NCI-H1436 (cell line): ENCODE measurements around the gene VAPB.
"Not testable (repeated sequence)": the region's sequence is repeated elsewhere in the genome, so short reads cannot be mapped to it uniquely, and the experiment has no call there.

Experiments
- DNase-seq: peaks from one replicate; lab custom pipeline; 2025; lab: John Stamatoyannopoulos, UW

VAPB gene

GRCh38 chr20:58407201-58407873 is 18.3 kb downstream of the VAPB start:
- DNase-seq = no peak

- no peak for DNase-seq
Measured at GRCh38 chr20:58407966-58408557, 19.0 kb downstream of the VAPB start.

DNA sequence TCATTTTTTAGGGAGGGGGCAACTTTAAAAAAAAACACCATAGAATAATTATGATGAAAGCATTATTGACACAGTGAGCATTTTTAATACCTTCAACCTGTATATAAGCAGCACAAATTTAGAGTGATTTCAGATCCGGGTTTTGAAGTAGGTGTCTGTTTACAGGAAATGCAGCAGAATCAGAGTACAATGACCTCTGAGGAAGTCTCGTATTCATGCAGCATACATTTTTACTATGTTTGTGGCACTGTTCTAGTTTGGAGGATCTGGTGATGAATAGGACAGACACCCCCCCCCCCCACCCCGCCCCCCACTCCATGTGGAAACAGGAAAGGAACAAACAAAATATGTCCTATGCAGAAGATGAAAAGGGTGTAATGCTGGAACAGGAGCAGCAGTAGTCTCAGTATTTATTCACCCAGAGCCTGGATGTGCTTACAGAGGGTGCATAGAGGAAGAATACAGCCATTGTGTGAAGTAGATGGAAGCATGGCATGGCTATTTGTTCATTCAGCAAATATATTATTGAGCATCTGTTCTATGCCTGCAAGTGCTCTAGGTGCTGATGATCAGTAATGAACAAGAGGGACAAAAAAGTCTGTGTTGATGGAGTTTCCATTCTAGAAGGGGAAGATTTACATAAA is 19.7 kb downstream of the VAPB start:
- DNase-seq = no peak

DNA sequence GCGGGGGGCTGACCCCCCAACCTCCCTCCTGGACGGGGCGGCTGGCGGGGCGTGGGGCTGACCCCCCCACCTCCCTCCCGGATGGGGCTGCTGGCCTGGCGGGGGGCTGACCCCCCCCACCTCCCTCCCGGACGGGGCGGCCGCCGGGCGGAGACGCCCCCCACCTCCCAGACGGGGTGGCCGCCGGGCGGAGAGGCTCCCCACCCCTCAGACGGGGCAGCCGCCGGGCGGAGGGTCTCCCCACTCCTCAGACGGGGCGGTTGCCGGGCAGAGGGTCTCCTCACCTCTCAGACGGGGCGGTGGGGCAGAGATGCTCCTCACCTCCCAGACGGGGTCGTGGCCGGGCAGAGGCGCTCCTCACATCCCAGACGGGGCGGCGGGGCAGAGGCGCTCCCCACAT is 25.2 kb downstream of the VAPB start:
- DNase-seq = not testable (repeated sequence)

- not testable (repeated sequence) for DNase-seq
Measured at GRCh38 chr20:58414786-58415185, 25.8 kb downstream of the VAPB start.

DNA sequence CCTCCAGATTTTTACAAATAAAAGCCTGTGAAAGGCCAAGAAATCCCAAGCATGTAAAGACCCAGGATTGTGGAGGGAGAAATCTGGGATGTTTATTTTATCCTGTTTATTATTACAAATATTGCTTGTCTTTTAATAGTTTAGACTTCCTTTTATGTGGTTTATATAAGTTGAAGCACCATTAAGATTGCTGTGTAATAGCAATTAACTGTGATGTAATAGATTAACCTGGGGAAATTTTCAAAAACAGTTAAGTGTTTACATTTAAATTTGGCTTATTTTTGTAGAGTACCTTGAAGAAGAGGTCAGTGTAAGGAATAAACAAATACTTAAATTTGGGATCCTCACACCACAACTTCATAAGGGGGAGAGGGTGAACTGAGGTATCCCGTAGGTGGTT is 27.0 kb downstream of the VAPB start:
- DNase-seq = no peak

DNA sequence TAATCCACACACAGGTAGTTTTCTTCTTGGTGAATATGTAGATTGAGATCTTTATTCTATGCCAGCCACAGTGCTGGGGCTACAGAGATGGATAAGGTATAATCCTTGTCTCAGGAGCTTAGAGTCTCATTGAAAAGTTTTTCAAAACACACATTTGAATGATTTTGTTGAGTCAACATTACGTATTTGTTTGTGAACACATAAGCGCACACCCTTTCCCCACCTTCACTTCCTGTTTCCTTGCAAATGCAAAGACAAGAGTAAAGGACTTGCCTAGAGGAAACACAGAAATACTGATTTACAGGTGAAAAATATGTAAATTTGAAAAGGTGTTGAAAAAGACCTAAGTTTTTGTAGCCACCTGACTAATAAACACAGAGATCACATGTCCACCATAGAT is 27.8 kb downstream of the VAPB start:
- no peak for DNase-seq

DNA sequence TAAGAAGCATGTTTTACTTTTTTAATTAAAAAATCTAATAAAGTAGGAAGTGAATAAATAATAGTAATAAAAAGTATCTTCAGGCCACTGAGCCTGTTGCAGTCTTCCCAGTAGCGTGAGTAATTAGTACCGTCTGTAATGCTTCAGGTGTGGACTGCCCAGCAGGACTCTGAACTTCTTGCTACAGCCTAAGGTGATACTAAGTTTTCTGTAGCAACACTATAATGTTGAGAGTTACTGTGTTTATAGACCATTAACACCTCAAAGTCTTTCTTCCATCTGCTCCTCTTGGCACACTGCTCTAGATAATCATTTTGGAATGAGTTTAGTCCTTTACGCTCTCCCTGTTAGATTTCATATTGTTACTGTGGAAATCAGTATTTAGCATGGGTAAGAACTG is 28.4 kb downstream of the VAPB start:
- DNase-seq = no peak

GRCh38 chr20:58418949-58419748 is 30.1 kb downstream of the VAPB start:
- DNase-seq = no peak

DNA sequence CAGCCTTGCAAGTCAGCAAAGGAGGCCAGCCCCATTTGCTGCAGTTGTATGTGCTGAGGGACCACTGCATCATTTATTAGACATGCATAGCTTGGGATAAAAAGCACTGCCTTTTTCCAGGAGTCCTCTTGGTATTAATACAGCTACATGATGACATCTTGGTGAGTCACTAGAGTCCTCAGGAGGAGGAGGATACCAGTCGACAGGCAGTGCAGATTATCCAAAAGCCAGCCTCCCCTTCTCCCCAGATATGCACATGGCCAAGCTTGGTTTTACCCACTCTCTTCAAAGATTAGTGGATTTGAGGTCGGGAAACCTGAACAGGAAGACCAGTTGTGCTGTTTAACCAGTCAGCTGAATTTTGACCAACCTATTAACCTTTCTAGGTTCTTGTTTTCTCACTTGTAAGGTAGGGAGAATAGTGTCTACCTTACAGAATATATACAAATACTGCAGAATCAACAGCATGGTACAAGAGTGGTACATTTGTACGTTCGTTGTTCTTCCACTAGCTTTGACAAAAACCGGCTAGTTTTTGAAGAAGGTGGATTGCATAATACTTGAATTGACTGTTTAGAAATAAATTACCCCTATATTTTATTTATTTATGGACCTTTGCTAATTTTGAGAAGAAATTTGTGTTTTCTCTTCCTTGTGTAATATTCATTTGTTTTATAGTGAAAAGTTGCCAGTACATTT is 31.9 kb downstream of the VAPB start:
- no peak for DNase-seq

- no peak for DNase-seq
Measured at GRCh38 chr20:58421497-58421850, 32.4 kb downstream of the VAPB start.

- no peak for DNase-seq
Measured at GRCh38 chr20:58424218-58424969, 35.4 kb downstream of the VAPB start.

DNA sequence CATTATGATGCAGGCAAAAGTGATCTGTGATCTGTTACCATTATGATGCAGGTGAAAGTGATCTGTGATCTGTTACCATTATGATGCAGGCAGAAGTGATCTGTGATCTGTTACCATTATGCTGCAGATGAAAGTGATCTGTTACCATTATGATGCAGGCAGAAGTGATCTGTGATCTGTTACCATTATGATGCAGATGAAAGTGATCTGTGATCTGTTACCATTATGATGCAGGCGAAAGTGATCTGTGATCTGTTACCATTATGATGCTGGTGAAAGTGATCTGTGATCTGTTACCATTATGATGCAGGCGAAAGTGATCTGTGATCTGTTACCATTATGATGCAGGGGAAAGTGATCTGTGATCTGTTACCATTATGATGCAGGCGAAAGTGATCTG is 38.5 kb downstream of the VAPB start:
- not testable (repeated sequence) for DNase-seq

GRCh38 chr20:58428364-58428763 is 39.3 kb downstream of the VAPB start:
- no peak for DNase-seq

DNA sequence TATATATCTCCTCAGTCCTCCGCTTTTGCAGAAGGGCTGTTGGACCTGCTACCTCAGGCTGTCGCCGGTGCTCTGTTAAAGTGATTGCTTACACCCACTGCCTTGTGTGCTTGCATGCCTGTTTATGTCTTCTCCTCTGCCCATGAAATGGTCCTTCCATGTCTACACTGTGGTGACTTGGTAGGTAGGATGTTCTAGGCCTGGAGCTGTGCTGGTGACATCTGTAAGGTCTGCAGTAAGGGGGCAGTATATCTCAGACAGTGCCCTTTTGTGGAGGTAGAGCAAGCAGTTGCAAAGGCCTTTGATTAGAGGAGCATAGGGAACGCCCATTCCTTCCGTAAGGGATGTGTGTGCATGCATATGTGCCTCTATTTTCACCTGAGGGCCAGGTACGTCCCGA is 40.3 kb downstream of the VAPB start:
- no peak for DNase-seq

GRCh38 chr20:58431134-58431533 is 42.1 kb downstream of the VAPB start:
- no peak for DNase-seq

DNA sequence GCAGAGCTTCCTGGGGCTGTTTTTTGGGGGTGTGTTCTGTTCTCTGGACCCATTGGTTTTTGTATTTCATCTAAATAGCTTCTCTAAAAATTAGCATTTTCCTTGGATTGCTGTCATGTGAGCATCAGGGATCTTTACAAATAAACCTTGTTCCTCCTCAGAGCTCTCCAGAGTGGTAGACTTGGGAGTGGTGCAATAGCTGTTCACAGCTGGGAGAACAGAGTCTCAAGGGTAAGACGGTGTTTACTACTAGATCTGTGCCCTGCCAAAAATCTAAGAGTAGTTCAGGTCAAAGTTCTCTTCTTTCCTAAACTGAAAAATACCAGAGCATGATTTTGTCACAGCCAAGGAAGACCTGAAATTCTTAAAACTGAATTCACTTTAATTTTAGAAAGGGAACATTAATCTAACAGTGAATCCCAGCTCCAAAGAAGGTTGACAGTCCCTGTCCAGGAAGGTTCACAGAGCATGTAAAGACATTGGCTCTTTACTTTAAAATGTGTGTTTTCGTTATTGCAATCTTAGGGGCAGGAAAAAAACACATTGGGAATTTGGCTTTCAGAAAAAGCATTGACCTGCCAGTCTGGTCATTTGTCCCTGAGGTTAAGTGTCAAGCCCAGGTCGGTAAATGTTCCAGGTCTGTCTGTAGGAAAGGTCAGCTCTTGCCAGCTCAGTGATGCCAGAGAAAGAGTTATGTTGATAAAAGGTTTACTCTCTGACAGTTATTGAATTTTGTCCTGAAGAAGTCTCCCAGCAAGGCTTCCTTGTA is 43.3 kb downstream of the VAPB start:
- DNase-seq = no peak

GRCh38 chr20:58433029-58433647 is 44.1 kb downstream of the VAPB start:
- no peak for DNase-seq

DNA sequence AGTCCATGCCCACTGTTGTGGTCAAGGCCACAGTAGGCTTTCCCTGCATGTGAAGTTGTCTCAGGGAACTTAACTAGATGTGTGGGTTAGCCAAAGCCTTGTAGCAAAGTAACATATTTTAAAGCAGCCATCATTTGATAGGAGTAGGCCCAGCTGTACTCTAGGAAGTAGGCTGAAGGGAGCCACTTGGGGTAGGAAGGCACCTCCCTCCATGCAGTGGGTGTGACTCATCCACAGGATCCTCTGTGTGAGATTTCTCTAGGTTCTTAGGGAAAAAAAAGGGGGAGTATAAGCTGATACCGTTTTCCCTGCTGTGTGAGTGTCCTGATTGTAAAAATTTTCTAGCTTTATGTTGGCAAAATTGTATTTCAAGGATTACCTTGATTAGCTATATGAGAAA is 44.7 kb downstream of the VAPB start:
- no peak for DNase-seq

GRCh38 chr20:58434326-58434725 is 45.3 kb downstream of the VAPB start:
- DNase-seq = no peak
